Measurements from ENCODE around the gene GALNS.

DNA sequence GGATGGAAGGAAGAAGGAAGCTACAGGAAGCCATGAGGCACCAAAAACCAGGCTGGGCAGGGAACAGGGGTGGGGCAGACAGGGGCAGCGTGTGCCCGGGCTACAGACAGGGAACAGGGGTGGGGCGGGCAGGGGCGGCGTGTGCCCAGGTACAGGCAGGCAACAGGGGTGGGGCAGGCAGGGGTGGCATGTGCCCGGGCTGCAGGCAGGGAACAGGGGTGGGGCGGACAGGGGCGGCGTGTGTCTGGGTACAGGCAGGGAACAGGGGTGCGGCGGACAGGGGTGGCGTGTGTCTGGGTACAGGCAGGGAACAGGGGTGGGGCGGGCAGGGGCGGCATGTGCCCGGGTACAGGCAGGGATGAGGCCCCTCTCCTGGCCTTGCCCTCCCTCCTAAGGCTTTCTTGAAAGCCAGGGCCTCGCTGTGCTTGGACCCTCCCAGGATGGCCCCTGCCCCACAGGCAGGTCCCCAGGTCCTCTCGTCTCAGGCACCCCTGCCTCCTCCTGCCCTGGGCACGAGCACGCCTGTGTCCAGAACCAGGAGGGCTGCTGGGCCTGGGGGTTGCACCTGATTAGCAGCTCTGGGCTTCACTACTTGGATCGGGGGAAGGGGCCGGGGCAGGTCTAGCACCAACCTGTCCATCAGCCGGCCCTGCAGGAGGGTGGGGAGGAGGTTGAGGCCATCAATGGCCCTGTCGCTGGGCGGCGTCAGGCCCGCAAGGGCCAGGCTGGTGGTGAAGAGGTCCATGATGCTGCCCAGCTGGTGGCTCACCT, 30.5 kb downstream of the GALNS start:
- TF ChIP-seq EZH2 (IDR thresholded peaks at IDR 0.05) (no peak), POLR2AphosphoS5 (IDR thresholded peaks at IDR 0.05; ENCODE audit: borderline replicate concordance, low read depth, low read length) (no peak)

All from SK-N-MC (cell line).